GM18507 (cell line): ENCODE data around the gene SLC14A1.
A peak's percentile ranks its signal among the peaks of the same experiment; 100 is the strongest.

ENCODE experiments used
- DNase-seq: peaks from one replicate; pipeline ENCODE4 v3.0.0; 2011; ENCODE audit warnings: low read depth; ENCODE audit not compliant: insufficient read length; ENCODE audit errors: extremely low spot score
- FAIRE-seq: peaks from 2 replicates; lab custom pipeline; 2011; peaks lifted over from hg19 to GRCh38; lab: Jason Lieb, UNC

The SLC14A1 gene

DNA sequence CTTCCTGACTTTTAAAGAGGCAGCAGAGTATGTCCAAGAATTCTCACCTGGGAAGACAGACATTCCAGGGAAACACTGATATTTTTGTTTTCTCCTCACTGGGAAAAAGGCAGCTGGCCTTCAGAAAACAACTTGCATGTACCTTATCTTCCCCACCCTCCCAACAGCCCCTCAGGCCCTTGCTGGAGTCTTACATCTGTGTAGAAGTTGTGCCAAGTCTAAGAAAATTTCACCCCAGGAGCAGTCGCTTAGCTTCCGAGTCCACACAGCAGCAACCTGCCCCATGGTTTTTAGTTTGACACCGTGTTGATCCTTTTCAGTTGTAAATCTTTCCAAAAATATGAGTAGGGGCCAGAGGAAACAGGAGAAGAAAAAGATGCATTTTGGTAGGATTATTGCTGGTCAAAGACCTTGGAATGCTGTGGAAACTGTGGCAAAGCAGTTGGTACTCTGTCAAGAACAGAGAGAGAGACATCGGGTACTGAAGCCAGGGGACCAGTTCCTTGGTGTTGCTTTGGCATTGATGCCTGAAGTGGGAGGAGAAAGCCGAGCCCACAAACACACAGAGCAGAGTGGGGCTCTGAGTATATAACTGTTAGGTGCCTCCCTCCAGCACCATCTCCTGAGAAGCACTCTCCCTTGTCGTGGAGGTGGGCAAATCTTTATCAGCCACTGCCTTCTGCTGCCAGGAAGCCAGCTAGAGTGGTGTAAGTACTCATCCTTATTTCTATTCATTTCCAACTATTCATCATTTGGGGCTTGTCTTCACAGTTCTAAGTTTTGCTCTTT, at the start of gene SLC14A1:
Gene SLC14A1, plus strand, starts transcription at position 615 of the 789 bp plus-strand sequence. CDS start 6,140 bp downstream, outside the sequence.
- DNase-seq = no peak
- no peak for FAIRE-seq

DNA sequence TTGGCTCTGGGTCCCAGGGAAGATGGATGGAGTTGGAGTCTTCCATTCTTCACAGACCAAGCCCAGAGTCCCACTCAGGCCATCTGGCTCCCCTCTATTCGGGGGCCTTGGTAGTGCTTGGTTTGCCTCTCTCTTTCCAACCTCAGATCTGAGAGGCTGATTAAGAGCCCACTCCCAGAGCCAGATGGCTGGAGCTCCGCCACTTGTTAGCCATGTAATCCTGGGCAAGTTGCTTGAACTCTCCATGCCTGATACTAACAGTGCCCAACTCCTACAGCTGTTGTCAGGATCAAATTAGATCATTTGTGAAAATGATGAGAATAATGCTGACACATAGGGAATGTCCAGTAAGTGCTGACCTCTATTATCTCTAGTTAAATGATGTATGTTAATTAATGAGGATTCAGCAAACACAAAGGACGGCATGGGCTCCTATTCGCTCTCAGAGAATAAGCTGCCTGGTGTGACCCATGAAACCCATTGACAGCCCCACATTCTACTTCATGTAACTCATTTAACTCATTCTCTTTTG, 46.6 kb upstream of the SLC14A1 start:
- no peak for DNase-seq
- no peak for FAIRE-seq

DNA sequence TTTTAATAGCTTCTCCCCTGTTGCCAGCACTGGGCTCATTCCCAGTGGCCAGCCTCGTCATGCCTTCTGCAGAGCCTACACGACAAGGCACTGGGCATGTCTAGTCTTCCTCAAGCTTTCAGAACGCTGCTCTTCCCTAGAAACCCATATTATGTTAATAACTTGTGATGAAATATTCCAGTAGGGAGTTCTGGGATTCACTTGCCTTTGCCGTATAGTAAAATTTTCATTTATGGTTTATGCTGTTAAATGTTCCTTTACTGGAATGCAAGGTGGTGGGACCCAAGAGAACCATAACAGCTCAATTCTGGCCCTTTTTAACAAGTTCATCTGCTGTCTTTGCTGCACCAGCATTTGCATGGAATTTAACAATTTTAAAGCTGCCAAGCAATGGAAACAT, 45.5 kb upstream of the SLC14A1 start:
- no peak for FAIRE-seq

DNA sequence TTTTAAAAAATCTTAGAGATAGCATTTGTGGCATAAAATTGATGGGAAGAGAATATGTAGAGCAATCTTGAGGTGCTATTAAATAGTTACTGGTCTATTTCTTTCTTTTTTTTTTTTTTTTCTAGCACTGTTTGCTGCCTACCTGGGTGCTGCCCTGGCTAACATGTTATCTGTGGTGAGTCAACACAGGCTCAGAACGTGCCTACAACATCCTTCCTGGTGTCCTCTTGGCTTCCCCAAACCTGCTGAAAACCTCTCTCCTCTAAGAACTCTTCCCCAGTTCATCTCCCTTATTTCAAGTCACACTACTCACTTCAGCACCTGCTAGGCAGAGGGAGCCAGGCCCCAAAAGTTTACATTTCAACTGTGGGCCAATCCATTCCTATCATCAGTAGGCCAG, 45.1 kb upstream of the SLC14A1 start:
- FAIRE-seq = no peak
- DNase-seq = no peak

More for the DNA sequence above, 45.5 kb upstream of the SLC14A1 start:
- no peak for DNase-seq

DNA sequence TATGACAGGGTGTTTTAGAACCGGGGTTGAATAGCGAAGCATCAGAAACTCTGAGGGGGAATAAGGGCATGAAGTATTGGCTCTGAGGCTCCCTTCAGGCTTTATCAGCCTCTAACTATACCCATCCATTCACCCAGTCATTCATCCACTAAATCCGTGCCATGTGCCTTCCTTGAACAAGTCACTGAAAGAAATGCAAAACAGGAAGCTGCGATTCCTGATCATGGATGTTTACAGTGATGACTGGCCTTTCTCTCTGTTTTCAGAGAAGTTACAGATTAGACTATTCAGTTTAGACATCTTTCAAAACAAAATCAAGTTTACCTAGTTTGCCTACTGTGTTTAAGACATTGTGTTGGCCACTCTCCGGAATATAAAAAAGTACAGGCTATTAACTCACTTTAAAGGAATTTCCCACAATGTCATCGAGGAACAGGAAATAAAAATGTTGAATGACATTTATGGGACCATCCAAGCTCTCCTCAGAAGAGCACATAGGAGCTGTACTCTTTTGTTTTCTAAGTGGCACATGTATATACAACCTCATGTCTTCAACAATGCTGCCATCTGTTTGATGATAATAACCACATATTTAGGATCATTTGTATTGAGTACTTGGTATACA, 43.8 kb upstream of the SLC14A1 start:
- FAIRE-seq = no peak

DNA sequence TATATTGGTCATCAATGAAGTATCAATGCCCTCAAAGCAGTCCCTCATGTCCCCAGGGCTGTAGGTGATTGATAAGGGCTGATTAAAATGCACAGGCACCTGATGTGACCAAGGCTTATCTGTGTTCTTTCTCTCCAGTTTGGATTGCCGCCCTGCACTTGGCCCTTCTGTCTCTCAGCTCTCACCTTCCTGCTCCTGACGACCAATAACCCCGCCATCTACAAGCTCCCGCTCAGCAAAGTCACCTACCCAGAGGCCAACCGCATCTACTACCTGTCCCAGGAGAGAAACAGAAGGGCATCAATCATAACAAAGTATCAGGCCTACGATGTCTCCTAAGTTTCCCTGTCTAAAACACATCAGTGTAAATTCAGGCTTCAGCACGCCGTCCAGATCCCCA, 41.8 kb upstream of the SLC14A1 start:
- DNase-seq (no peak), FAIRE-seq (no peak)

More for the DNA sequence above, 43.8 kb upstream of the SLC14A1 start:
- no peak for DNase-seq

DNA sequence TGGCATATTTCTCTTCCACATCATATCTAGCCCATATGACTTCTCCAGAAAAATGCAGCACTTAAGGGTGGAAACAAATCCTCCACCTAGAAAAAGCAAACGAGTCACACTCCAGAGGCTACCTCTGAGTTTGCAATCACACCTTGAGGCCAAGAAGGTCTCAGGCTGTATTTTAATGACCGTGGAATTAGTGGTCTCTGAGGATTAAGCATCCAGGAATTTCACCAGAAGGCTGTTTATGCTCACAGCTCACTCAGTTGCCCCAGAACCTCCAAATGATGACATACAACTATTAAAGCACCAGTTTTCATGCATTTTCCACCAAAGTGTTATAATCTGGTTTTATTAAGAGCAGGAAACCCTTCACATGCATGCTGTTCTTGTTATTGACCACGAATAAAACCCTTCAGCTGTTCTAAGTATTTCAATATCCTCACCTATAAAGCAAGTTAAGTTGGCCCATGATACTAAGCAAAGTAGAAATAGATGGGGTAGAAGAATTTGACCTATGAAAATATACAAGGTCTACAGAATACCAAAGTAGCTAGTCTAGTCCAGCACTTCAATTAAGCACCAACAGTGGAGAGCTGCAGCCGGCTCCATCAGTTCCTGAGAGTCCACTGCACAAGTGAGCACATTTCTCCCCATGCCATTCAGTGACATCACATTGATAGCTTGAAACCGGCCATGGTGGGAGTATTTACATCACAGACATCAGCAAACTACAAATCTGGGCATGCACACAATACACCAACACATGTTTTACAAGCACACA, 39.5 kb upstream of the SLC14A1 start:
- FAIRE-seq (no peak), DNase-seq (no peak)

DNA sequence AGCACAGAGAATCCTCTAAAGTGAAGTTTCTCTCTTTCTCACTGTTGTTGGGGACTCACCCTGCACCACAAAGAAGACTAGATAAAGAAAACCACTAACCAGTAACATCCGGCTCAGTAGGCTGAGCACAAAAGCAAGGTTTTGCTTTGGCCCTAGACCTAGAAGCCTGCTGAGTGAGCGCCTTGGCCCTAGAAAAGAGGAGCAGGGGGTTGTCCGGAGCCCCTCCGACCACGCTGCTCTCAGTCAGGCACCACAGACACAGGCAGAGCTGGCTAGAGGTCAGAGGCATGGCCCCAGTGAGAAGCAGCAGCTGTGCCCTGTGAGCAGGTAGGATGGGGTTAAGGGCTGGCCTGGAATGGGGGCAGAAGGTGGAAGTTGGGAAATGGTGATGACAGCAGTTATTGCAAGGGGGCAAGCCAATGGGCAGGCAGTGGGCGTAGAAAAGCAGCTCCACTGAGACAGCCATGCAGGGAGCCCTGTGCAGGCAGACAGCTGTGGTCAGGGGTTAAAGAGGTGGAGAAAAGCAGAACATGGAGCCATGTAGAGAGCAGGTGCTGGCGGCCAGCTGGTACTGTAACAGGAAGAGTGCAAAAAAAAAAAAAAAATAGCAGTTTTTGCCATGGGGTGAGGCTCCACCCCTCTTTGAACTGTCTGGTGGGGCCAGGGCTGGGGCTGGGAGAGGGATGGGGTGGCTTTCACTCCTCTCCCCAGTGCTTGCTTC, 36.9 kb upstream of the SLC14A1 start:
- FAIRE-seq = peak; percentile 90
- DNase-seq = no peak

DNA sequence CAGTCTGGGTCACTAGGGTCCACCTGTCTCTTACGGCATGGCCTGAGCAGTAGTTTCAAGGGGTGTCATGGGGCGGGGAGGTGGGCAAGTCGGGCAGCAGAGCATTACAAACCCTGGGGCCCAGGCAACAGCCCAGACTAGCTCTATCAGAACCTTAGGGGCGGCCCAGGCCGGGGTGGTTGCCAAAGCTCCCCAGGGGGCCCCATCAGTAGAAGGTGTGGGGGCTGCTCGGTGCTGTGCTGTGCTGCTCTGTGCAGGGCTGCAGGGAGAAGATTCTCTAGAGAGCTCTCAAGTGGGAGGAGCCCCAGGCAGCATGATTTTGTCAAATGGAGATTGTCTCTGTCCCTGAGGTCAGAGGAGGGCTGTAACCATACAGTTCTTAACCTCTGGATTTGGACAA, 36.4 kb upstream of the SLC14A1 start:
- no peak for DNase-seq
- FAIRE-seq = peak; percentile 41

DNA sequence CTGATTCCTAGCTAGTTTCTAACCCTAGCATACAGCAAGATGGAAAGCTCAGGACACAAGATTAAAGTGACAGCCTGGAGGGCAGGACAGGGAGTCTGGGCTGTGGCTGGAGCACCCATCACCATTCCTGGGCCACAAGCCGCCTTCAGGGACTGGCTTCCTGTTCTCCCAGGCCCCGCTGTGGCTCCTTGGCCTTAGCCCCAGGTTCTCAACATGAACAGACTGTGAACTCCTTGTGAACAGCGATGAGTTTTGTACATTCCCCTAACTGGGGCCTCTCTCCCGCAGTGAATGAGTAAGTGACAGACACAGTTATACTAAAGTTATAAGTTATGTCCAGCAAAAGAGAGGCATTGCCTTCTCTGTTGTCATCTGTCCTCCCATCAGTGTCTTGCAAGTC, 35.9 kb upstream of the SLC14A1 start:
- FAIRE-seq (peak; percentile 54), DNase-seq (no peak)

DNA sequence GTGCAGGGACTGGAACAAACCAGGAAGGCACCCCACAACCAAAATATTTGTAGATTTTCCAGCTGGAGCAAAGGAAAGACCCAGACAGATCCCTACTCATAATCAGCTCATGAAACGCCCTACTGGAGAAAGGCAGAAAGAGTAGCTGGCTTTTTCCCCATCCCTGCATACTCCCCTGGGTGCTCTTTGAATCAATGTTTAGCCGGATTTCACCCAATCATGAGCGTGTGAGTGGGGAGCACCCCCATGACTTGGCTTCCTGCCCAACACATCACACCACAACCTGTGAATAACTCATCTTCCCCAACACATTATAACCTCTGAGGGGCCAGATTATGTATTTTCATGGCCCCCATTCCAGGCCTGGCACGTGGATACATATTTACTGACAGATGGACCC, 35.1 kb upstream of the SLC14A1 start:
- FAIRE-seq (peak; percentile 86), DNase-seq (no peak)

DNA sequence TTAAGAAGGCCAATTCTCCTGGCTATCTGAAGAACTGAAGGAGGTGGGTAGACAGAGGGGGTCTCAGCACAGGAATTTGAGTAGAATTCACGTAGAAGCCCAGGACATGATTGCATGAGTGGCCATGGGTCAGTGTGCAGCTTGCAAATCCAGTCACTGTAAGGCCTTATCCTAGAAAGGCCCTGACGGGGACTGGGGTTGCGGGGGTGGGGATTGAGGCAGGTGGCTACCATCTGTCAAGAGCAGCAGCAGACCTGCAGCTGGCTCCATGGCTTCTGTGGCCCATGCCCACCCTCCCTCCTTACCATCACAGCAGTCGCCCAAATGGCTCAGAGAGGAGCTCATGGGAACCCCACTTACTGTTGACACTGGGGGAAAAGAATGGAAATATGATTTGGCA, 34.6 kb upstream of the SLC14A1 start:
- DNase-seq (no peak), FAIRE-seq (no peak)

DNA sequence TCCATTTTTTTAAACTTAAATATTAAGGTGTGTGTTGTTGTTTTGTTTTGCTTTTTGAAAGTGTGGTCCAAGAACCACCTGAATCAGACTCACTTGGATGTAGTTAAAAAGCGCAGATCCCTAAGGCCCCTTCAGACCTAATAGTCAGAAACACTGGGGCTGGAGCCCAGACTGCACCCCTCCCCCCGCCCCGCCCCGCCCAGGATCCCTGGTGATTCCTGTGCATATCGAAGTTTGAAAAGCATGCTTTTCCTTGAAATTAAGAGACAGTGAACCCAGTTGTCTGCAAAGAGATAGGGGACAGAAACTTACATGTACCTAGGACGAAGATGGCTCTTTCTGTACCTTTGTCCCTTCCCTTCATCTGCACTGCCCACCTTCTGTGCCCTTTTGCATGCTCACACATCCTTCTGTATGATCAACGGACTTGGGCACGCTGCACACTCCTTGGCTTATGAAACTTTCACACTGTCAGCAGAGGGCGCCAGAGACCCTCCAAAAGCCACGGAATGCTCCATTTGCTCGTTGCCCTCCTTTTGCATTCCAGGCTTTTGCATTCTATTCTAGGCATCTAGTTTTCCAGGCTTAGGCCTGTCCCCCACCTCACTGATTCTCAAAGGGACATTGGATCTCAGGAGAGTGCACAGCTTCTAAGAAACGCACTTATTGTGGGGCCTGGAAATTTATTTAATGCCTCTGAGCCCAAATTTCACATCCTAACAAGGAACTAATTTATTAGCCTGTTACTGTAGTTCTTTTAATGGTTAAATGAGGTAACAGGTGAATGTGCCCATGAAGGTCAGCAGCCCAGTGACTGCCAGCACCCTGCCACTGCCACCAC, 32.8 kb upstream of the SLC14A1 start:
- DNase-seq (no peak), FAIRE-seq (peak; percentile 82)

DNA sequence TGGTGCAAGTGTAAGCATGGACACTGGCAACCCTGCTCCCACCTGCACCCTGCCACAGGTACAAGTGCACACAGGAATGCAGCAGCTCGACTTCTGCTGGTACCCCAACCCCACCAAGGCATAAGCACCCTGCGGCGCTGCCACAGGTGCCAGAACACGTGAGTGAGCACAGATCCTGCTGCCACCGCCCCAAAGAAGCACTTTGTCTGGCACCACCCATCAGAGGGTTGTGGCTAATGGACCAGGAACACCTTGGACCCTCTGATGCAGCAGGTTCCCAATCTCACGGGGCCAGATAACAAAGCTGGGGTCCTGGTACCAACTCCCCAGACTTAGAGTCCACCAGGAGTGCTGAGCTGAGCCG, 32.2 kb upstream of the SLC14A1 start:
- FAIRE-seq = no peak
- DNase-seq = no peak

DNA sequence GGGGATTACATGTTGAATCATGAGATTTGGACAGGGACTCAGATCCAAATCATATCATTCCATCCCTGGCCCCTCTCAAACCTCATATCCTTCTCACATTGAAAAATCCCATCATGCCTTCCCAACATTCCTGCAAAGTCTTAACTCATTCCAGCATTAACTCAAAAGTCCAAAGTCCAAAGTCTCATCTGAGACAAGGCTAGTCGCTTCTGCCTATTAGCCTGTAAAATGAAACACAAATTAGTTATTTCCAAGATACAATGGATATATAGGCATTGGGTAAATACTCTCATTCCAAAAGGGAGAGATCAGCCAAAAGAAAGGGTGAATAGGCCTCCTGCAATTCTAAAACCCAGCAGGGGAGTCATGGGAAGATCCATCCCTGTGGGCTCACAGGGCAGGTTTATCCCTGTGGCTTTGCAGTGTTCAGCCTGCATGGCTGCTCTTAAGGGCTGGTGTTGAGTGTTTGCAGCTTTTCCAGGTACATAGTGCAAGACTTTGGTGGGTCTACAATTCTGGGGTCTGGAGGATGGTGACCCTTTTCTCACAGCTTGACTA, 21.2 kb upstream of the SLC14A1 start:
- no peak for DNase-seq
- no peak for FAIRE-seq

DNA sequence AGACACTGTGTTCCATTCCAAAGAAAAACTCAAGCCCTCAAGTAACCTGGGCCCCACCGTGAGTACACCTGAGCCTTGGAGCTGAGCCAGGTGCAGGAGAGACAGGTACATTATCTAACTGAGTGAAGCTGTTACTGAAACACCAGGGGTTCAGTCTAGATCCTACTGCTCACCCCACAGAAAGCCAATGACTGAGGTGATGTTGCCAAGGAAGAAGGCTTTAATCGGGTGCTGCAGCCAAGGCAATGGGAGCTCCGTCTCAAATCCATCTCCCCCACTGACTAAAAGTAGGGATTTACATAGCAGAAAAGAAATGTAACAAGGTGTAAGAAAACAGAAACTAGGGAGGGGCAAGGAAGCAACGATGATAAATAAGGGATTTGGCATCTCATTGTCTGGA, 15.2 kb upstream of the SLC14A1 start:
- FAIRE-seq = no peak

DNA sequence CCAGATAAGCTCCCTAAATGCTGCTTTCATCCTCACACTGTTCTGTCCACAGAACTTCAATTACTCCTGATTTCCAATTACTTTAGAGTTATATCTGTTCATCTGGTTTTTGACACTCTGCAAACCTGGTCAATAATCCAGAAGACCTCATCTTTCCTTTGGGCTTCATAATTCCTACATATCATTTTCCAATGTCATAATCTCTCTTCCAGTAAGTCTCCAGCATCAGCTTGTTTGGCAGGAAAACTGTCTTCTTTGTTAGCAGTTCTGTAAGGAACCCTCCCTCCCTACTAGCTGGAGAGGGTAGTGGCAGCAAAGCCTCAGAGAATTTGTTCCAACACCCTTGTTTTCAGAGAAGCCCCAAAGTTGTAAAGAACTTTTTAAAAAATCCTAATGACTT, 11.9 kb upstream of the SLC14A1 start:
- DNase-seq = no peak
- FAIRE-seq = no peak

More for the DNA sequence above, 15.2 kb upstream of the SLC14A1 start:
- DNase-seq = no peak

DNA sequence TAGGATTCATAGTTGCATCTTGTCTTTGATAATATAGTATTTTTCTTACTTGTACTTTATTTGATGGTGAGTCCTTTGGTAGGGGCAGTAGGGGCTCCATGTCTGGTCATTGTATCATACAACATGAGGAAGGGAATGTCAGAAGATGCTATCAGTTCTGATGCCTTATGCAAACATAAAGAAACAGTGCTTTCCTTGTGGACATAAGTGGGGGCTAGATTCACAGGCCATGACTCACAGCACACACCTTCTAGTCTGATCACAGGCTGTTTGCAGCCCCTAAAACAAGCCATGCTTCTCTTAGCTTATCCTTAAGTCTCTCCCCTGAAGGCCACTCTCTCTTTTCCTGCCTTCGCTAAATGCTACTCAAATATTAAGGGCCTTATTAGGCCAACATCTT, 10.7 kb upstream of the SLC14A1 start:
- no peak for DNase-seq
- FAIRE-seq = no peak
